GM21367 (cell line): ENCODE measurements around the gene ZFP36L2.

Experiments used
- ATAC-seq: cut with Tn5 transposase; IDR thresholded peaks from one replicate; pipeline ENCODE4 v1.9.1; 2021; ENCODE audit not compliant: unreplicated experiment

ZFP36L2 gene

DNA sequence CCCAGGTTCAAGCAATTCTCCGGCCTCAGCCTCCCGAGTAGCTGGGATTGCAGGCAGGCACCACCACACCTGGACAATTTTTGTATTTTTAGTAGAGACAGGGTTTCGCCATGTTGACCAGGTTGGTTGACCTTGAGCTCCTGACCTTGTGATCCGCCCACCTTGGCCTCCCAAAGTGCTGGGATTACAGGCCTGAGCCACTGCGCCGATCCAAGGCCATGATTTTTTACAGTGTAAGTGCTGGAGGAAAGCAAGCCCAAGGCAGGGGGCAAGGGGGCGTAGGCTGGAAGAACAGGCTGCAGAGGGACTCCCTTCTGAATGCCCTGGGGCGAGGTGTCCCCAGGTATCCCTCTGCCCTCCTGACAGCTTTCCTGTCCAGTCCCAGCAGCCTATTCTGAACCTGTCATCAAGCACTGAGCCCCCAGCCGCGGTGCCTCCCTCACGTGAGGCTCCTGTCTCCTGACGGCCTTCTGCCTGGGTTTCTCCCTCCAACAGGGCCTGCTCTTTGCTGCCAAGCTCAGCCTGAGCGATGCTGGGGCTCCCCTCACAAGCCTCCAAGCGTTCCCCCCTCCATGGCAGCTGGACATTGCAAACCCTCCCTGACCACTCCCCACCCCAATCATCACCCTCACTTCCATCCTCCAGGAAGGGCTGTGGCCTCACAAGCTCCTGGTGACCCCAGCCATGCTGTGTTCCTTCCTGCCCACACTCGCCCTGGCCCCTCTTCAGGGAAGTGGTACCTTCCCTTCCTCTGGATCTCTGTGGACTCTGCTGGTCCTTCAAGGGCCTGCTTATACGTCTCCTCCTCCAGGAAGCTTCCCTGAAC is 37.6 kb downstream of the ZFP36L2 start:
- ATAC-seq: no peak

- no peak for ATAC-seq
Observed at GRCh38 chr2:43186679-43187374, 39.6 kb downstream of the ZFP36L2 start.

GRCh38 chr2:43186321-43186678 is 40.1 kb downstream of the ZFP36L2 start:
- no peak for ATAC-seq

- ATAC-seq: no peak
Observed at GRCh38 chr2:43185146-43185545, 41.3 kb downstream of the ZFP36L2 start.

- no peak for ATAC-seq
Observed at GRCh38 chr2:43184339-43184895, 42.0 kb downstream of the ZFP36L2 start.

DNA sequence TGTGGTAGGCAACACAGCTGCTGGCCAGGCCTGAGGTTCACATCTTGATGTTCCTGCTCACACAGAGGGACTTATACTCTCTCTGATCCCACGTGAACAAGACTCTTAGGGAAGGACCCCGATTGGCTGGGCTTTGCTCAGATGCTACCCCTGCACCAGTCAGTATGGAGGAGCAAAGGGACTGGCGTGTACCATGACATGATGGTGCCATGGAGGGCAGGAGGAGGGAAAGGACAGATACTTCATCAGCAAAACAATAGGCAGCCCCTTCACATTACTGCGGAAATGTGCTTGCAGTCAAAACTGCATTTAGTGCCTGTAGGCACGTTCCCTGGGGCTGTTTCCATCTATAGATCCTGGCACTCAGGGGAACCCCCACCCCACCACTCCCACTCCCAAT is 42.7 kb downstream of the ZFP36L2 start:
- ATAC-seq: no peak

- ATAC-seq: no peak
Observed at GRCh38 chr2:43180897-43181296, 45.5 kb downstream of the ZFP36L2 start.

DNA sequence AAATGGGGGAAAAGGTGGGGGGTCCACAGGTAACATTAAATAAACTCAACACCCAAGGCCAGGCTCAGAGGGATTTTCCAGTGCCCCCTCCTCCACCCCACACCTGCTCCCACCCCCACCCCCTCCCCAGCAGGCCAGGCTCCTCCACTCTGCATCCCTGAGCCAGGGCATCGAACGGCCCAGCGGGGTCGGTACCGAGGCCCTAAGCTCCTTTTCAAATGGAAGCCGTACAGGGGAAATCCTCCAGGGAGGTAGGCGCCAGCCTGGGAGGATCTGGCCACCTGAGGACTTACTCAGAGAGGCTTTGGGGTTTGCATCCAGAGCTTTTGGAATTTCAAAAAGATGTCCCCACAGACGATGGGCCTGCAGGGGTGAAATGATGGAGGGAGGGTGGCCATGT is 46.5 kb downstream of the ZFP36L2 start:
- no peak for ATAC-seq

DNA sequence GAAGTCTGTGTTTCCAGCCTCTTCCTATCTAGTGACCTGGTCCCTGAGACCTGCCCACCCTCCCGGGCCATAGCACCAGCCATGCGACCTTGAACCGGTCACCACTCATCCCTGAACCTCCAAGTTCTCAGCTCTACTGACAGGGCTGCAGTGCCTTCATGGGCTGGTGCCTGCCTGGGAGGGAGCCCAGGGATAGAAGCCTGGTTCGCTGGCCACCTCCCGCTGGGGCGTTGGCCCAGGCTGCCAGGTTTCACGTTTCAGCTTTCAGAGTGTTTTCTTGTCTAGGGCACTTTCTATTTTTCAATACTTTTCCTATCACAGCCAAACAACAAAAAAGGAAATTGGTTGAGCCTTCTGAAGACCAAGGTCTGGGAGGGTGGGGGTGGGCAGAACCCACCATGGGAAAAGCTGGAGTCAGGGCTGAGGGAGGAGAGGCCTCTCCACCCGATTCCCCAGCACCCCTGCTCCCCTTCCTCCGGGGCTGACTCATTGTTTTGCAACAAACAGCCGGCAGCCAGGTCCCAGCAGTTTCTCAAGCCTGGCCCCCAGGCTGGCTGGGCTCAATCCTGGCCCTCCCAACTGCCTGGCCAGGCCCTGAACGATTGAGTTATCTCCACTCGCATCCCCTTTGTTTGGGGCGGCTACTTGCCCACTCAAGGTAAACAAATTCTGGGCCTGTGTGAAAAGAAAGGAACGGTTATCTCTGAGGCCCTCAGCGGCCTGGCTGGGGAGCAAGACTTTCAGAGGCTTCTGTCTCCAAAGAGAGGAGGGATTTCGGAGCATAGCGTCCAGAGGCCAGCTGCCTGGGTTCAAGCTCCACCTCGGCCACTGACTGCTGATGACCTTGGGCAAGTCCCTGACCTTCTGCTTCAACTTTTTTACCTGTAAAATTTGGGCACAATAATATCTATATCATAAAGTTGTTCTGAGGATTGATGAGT is 47.5 kb downstream of the ZFP36L2 start:
- ATAC-seq: no peak

DNA sequence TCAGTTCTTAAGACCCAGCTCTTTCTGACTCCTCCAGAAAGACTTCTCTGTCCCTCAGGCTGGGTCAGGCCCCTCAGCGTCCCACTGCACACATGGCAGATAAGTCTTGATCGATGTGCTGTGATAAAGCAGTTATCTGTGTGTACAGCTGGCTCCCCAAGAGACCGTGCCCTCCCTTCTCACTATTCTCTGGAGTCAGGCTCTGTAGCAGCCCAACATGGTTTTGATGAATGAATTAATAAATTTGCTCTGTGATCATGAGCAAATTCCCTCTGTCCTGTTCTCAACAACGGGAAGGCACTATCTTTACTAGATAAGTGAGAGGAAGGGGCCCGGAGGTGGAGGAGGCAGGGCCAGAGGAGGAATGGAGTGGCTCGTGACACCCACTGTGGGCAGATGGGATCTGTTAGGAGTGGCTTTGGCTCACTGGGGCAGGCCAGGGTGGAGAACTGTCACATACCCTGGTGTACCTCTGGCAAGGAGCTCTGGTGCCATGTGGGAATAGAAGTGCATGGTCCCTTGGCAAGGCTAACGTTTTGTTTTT is 48.3 kb downstream of the ZFP36L2 start:
- ATAC-seq: no peak

DNA sequence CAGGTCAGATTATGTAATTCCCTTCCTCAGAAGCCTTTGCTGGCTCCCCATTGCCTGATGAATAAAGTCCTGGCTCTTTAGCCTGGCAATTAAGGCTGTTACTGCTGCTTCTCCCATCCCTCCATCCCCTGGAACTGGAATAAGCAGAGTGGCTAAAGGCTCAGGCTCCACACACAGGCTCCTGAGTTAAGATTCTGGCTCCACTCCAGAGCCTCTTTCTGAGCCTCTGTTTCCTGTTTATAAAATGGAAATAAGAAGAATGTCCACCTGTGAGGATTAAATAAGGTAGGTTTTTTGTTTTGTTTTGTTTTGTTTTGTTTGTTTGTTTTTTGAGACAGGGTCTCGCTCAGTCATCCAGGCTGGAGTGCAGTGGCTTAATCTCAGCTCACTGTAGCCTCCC is 50.0 kb downstream of the ZFP36L2 start:
- no peak for ATAC-seq

- no peak for ATAC-seq
Observed at GRCh38 chr2:43175876-43176275, 50.5 kb downstream of the ZFP36L2 start.

DNA sequence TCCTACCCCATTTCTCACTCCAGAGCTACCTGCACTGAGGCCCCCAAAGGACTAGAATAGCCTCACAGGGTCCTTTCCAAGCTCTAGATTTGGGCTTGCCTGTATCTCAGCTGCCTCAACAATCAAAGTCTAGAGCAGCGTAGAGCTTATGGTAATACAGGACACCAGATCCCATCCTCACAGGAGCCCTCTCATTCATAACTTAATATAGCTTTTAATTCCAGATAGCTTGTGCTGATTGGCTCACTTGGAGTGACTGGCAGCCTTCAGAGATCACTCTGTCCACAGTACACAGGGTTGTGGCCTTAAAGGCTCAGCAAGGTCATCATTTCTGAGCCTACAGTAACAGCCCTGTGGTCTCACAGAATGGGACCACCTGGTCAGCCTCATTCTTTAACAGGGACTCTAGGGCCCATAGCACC is 51.4 kb downstream of the ZFP36L2 start:
- no peak for ATAC-seq

DNA sequence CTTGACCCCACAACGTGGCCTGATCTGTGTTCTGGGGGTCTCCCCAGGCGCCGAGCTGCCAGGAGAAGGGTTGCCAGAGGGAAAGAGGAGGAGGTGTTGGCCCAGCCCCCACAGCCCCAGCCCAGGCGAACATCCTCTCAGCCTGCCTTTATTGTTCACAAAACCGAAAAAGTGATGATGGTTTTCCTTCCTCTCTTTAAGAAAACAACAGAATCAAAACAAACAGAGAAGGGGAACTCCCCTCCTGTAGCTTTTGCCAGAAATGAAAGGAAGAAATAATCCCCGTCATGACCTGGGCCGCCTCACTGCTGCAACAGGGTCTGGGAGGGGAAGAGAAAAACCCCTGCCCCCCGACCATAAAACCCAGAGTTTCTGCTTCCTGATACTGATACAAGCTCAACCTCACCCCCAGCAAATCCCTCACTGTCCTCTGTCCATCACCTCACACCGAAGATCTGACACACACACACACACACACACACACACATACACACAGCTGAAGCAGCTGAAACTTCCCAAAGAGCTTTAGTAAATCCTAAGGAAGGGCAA is 52.0 kb downstream of the ZFP36L2 start:
- peak; percentile 75 for ATAC-seq
